Fibroblast of lung (primary cell): ENCODE measurements around the gene NTRK3.

Experiments used
- EZH2 ChIP-seq: IDR thresholded peaks from 2 replicates; pipeline ENCODE4 v1.5.1; 2012; ENCODE audit warnings: low read length, control low read depth, mild to moderate bottlenecking; ENCODE audit errors: missing control alignments
- TF ChIP-seq, protein P1 (sequence below), 2 donors: IDR thresholded peaks in 1 of 2; conservative IDR thresholded peaks in 1 of 2; 1 replicate in 1 of 2; 2 replicates in 1 of 2; pipeline ENCODE4 v1.5.1; 2011 to 2012; ENCODE audit warnings: low read length in 2 of 2, control low read depth in 1 of 2, inconsistent platforms in 1 of 2, low read depth in 1 of 2, mild to moderate bottlenecking in 1 of 2

DNA sequence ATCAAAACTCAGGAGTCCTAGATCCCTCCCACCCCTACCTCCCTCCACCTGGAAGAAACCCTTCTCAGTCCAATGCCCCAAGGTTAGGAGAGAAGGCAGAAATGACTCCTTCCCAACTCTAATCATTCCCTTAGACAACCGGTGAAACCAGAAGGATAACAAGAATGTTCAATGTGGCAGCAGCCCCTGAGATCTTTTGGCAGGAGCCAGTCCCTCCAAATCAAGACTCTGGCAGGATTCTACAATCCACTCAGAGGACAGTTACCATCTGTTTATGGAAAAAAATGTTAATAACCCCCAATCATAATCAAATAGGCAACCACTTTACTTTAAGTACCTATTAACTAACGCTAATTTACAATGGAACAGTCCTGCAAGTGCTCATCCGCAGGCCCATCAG, 136.5 kb downstream of the NTRK3 start:
- TF ChIP-seq, protein P1, sequence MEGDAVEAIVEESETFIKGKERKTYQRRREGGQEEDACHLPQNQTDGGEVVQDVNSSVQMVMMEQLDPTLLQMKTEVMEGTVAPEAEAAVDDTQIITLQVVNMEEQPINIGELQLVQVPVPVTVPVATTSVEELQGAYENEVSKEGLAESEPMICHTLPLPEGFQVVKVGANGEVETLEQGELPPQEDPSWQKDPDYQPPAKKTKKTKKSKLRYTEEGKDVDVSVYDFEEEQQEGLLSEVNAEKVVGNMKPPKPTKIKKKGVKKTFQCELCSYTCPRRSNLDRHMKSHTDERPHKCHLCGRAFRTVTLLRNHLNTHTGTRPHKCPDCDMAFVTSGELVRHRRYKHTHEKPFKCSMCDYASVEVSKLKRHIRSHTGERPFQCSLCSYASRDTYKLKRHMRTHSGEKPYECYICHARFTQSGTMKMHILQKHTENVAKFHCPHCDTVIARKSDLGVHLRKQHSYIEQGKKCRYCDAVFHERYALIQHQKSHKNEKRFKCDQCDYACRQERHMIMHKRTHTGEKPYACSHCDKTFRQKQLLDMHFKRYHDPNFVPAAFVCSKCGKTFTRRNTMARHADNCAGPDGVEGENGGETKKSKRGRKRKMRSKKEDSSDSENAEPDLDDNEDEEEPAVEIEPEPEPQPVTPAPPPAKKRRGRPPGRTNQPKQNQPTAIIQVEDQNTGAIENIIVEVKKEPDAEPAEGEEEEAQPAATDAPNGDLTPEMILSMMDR (conservative IDR thresholded peaks at IDR 0.05 in 1 of 2, IDR thresholded peaks at IDR 0.05 in 1 of 2; ENCODE audit: low read depth in 1 of 2, low read length in 2 of 2), result no peak
- no peak for TF ChIP-seq EZH2
